Activated CD8-positive, alpha-beta T cell treated with anti-CD3 and anti-CD28 coated beads, Interleukin-2, amount 10 ng/mL, durations not matched to agents 7 days and 5 days (primary cell): ENCODE results near the gene ANP32B. TPM values are rescaled to one million over a fixed set of nuclear protein-coding genes. Genes with fewer than 3 reads are reported as not detected.

ENCODE experiments used
- ATAC-seq: fragments of 150-1000 bp; cut with Tn5 transposase; one replicate; pipeline ENCODE4 v1.10.0; 2021; ENCODE audit warnings: moderate library complexity
- CTCF ChIA-PET: fragments of 350-600 bp; sonication (Branson Sonifier 250); formaldehyde crosslinking; loops from one replicate; lab custom pipeline; 2021; ENCODE audit warnings: antibody characterized with exemption; lab: Charles Lee
- POLR2A ChIA-PET: fragments of 350-600 bp; sonication (Branson Sonifier 250); formaldehyde crosslinking; loops from one replicate; lab custom pipeline; 2021; ENCODE audit warnings: antibody characterized with exemption; lab: Charles Lee
- DNase-seq: peaks from one replicate; pipeline ENCODE4 v3.0.0-alpha.2; 2020
- H3K27ac Mint-ChIP-seq: one replicate; pipeline ENCODE4 v1.8.0; 2021; ENCODE audit warnings: mild to moderate bottlenecking, mixed read lengths
- H3K27me3 Mint-ChIP-seq: one replicate; pipeline ENCODE4 v1.8.0; 2021; ENCODE audit warnings: low read depth, mixed read lengths
- H3K36me3 Mint-ChIP-seq: one replicate; pipeline ENCODE4 v1.8.0; 2021; ENCODE audit warnings: low read depth, mixed read lengths
- H3K4me1 Mint-ChIP-seq: one replicate; pipeline ENCODE4 v1.8.0; 2021; ENCODE audit warnings: low read depth, mixed read lengths
- H3K4me3 Mint-ChIP-seq: one replicate; pipeline ENCODE4 v1.8.0; 2021; ENCODE audit warnings: mild to moderate bottlenecking, mixed read lengths
- H3K9me3 Mint-ChIP-seq: one replicate; pipeline ENCODE4 v1.8.0; 2022; ENCODE audit warnings: mixed read lengths; ENCODE audit not compliant: insufficient read depth
- total RNA-seq, 2 experiments: library from RNA; stranded (reverse); gene quantifications; one replicate each; pipeline ENCODE4 v1.2.3, GENCODE V29; 2021

ANP32B gene
- total RNA-seq, 2 experiments from 2014 or later, result 347 to 354 TPM

DNA sequence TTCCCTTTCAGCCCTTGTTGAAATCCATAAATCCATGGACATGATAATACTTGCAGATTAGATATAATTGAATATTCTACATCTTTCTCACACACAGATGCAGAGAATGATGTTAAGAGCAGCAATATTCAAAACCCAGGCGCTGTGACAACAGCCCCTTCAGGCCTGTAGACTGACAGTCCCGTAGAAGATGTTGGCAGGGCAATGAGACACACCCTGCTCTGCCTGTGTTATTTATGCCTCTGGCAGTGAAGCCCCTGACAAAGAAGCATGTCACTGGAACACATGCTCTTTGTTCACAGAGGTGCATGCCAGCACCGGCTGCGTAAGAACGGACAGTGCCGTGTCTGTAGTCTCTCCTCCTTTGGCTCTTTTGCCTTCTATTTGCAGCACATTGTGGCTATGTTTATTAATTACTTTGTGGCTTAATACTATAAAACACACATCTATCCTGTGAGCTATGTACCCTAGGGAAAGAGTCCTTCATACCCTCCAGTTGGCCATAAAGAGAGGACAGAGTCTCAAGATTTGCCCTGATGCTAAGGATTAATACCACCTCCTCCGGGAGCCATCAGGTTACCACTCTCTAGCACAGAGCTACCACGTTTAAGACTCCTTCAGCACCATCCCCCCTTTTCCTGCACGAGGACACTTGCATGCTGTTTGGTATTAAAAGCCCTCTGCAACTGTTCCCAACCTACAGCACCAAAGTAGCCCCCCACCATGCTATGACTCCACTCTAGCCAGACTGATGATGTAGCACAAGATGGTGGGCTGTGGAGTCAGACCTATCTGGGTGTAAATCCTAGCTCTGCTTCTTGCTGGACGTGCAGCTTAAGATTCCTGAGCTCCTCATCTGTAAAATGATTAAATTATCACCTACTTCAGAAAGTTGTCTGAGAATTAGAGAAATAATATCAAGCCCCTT, 2.0 kb upstream of the ANP32B start:
- CTCF ChIA-PET, result interaction anchor here (0.8 to 4.3 kb wide), 8 partner anchors 10 to 59 kb away, joined by 3 to 58 read pairs (median 5); partner anchors contain the start of genes HEMGN and TRMO
- H3K4me1 Mint-ChIP-seq, result peaks cover 30% of the 10 kb centered on the region
- no peak for ATAC-seq
- H3K36me3 Mint-ChIP-seq, result peaks cover 9% of the 10 kb centered on the region
- no peak overlapping the region for H3K27ac Mint-ChIP-seq
- POLR2A ChIA-PET, result interaction anchor here (0.6 to 10.3 kb wide), 3 partner anchors 59 to 89 kb away, joined by 3 to 110 read pairs (median 3); partner anchors contain the start of genes NANS and TRMO
- H3K4me3 Mint-ChIP-seq, result peak overlapping the region; percentile 84
- no peak for DNase-seq
- no peaks in the 10 kb centered on the region for H3K27me3 Mint-ChIP-seq
- no peaks in the 10 kb centered on the region for H3K9me3 Mint-ChIP-seq

- peaks cover 39% of the 10 kb centered on the region for H3K4me1 Mint-ChIP-seq
- H3K9me3 Mint-ChIP-seq, result no peaks in the 10 kb centered on the region
- CTCF ChIA-PET, result interaction anchor here (0.8 to 4.3 kb wide), 13 partner anchors 10 to 92 kb away, joined by 3 to 58 read pairs (median 5); partner anchors contain the start of genes HEMGN and TRMO
These were observed 1.1 kb upstream of the ANP32B start for GRCh38 chr9:97981846-97982682.

GRCh38 chr9:97983589-97984187, 547 bp downstream of the ANP32B start:
- ChIA-PET CTCF (interaction anchor here (0.9 to 4.3 kb wide), 10 partner anchors 20 to 273 kb away, joined by 3 to 58 read pairs (median 4); partner anchors contain the start of genes HEMGN and TRMO), POLR2A (interaction anchor here (0.7 to 10.3 kb wide), 16 partner anchors 9 to 272 kb away, joined by 3 to 110 read pairs (median 5); partner anchors contain the start of genes NANS, TBC1D2, TRIM14 and TRMO)
- peak overlapping the region; percentile 84 for H3K4me3 Mint-ChIP-seq
- ATAC-seq, result peak; percentile 28
- H3K27me3 Mint-ChIP-seq, result no peaks in the 10 kb centered on the region
- H3K27ac Mint-ChIP-seq, result peak overlapping the region; percentile 95
- H3K9me3 Mint-ChIP-seq, result no peaks in the 10 kb centered on the region
- peaks cover 20% of the 10 kb centered on the region for H3K36me3 Mint-ChIP-seq
- H3K4me1 Mint-ChIP-seq, result peaks cover 54% of the 10 kb centered on the region
- peak; percentile 63 for DNase-seq

More at GRCh38 chr9:97981846-97982682, 1.1 kb upstream of the ANP32B start:
- POLR2A ChIA-PET, result interaction anchor here (0.6 to 10.3 kb wide), 15 partner anchors 10 to 90 kb away, joined by 3 to 110 read pairs (median 4); partner anchors contain the start of genes NANS and TRMO
- Mint-ChIP-seq H3K36me3 (peaks cover 15% of the 10 kb centered on the region), H3K4me3 (peak overlapping the region; percentile 84), H3K27ac (peak overlapping the region; percentile 88), H3K27me3 (no peaks in the 10 kb centered on the region)
- DNase-seq (no peak), ATAC-seq (no peak)

GRCh38 chr9:97984188-97985057, 1.3 kb downstream of the ANP32B start:
- DNase-seq (peak; percentile 78), ATAC-seq (peak; percentile 30)
- no peaks in the 10 kb centered on the region for H3K9me3 Mint-ChIP-seq
- H3K4me3 Mint-ChIP-seq, result peak overlapping the region; percentile 72
- peak overlapping the region; percentile 78 for H3K27ac Mint-ChIP-seq
- CTCF ChIA-PET, result interaction anchor here (0.9 to 4.3 kb wide), 7 partner anchors 13 to 79 kb away, joined by 3 to 58 read pairs (median 4); partner anchors contain the start of gene TRMO
- H3K36me3 Mint-ChIP-seq, result peaks cover 26% of the 10 kb centered on the region
- POLR2A ChIA-PET, result interaction anchor here (0.7 to 10.3 kb wide), 15 partner anchors 9 to 271 kb away, joined by 3 to 110 read pairs (median 5); partner anchors contain the start of genes NANS, TBC1D2, TRIM14 and TRMO
- H3K27me3 Mint-ChIP-seq, result no peaks in the 10 kb centered on the region
- peaks cover 62% of the 10 kb centered on the region for H3K4me1 Mint-ChIP-seq

- ChIA-PET CTCF (interaction anchor here (1.0 to 4.3 kb wide), 5 partner anchors 11 to 84 kb away, joined by 4 to 58 read pairs (median 5); partner anchors contain the start of gene TRMO), POLR2A (interaction anchor here (1.2 to 10.3 kb wide), 6 partner anchors 13 to 271 kb away, joined by 3 to 110 read pairs (median 12); partner anchors contain the start of genes TBC1D2 and TRMO)
- DNase-seq (peak; percentile 57), ATAC-seq (peak; percentile 4)
- peaks cover 26% of the 10 kb centered on the region for H3K36me3 Mint-ChIP-seq
- H3K9me3 Mint-ChIP-seq, result no peaks in the 10 kb centered on the region
- H3K4me1 Mint-ChIP-seq, result peaks cover 64% of the 10 kb centered on the region
- no peaks in the 10 kb centered on the region for H3K27me3 Mint-ChIP-seq
- H3K4me3 Mint-ChIP-seq, result peak overlapping the region; percentile 82
- peak overlapping the region; percentile 95 for H3K27ac Mint-ChIP-seq
These were observed 2.1 kb downstream of the ANP32B start for GRCh38 chr9:97985058-97985861.

DNA sequence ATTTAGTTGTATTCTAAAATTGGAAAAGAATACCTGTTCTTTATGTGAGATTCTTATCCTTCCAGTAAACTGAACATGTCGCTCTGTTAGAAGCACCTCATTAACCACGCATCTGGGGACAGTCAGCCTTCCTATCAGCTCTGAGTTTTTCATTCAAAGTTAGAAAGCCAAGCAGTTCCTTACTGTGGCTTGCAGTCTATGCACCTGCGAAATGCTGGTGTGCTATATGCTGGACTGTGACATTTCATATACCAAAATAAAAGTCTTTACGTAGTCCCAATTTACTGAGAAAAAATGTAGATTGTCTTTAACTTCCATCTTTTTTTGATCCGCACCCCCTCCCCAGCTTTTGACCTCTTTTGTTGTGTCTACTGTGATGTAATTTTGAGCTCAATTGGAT, 4.3 kb downstream of the ANP32B start:
- POLR2A ChIA-PET, result interaction anchor here (0.7 to 10.3 kb wide), 4 partner anchors 9 to 66 kb away, joined by 3 to 110 read pairs (median 4); partner anchors contain the start of gene TRMO
- H3K36me3 Mint-ChIP-seq, result peaks cover 33% of the 10 kb centered on the region
- no peaks in the 10 kb centered on the region for H3K27me3 Mint-ChIP-seq
- DNase-seq, result no peak
- H3K4me1 Mint-ChIP-seq, result peaks cover 71% of the 10 kb centered on the region
- CTCF ChIA-PET, result interaction anchor here (0.9 to 3.1 kb wide), 9 partner anchors 10 to 97 kb away, joined by 3 to 33 read pairs (median 5); partner anchors contain the start of gene TRMO
- peak overlapping the region; percentile 6 for H3K4me3 Mint-ChIP-seq
- no peak for ATAC-seq
- H3K9me3 Mint-ChIP-seq, result no peaks in the 10 kb centered on the region
- peak overlapping the region; percentile 11 for H3K27ac Mint-ChIP-seq

GRCh38 chr9:97990259-97990658, 7.1 kb downstream of the ANP32B start:
- ChIA-PET POLR2A (interaction anchor here (1.3 kb wide), 1 partner anchor 68 kb away, joined by 4 read pairs; the partner anchor contains the start of gene TRMO), CTCF (interaction anchor here (0.6 to 1.1 kb wide), 3 partner anchors 10 to 266 kb away, joined by 3 to 4 read pairs (median 3); no protein-coding TSS in a partner anchor)
- Mint-ChIP-seq H3K27ac (peak overlapping the region; percentile 16), H3K9me3 (no peaks in the 10 kb centered on the region), H3K4me3 (no peak overlapping the region), H3K4me1 (peaks cover 97% of the 10 kb centered on the region), H3K36me3 (peaks cover 51% of the 10 kb centered on the region), H3K27me3 (no peaks in the 10 kb centered on the region)
- ATAC-seq (no peak), DNase-seq (no peak)

DNA sequence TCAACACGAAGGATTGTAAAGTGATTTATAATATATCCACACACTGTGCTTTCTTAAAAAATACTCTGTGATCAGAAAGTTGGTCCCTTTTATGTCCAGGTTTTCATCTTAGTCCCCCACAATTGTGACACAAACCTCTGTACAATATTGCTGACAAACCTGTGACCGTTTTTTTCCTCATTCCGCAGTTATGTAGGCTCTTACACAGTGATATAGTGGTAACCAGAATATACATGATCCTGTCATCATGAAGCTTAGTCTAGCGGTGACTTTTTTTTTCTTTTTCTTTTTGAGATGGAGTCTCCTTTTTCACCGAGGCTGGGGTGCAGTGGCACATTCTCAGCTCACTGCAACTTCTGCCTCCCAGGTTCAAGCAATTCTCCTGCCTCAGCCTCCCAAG, 8.7 kb downstream of the ANP32B start:
- Mint-ChIP-seq H3K4me1 (peaks cover 89% of the 10 kb centered on the region), H3K9me3 (no peaks in the 10 kb centered on the region), H3K36me3 (peaks cover 48% of the 10 kb centered on the region), H3K27me3 (no peaks in the 10 kb centered on the region), H3K27ac (peak overlapping the region; percentile 67), H3K4me3 (peak overlapping the region; percentile 55)
- DNase-seq (no peak), ATAC-seq (no peak)
- ChIA-PET POLR2A (interaction anchor here (0.9 to 1.6 kb wide), 4 partner anchors 9 to 69 kb away, joined by 3 read pairs; partner anchors contain the start of genes ANP32B and TRMO), CTCF (interaction anchor here (0.6 to 3.8 kb wide), 3 partner anchors 12 to 69 kb away, joined by 3 to 21 read pairs (median 3); partner anchors contain the start of gene TRMO)

- ChIA-PET CTCF (interaction anchor here (1.0 to 3.8 kb wide), 5 partner anchors 10 to 69 kb away, joined by 3 to 21 read pairs (median 4); partner anchors contain the start of gene TRMO), POLR2A (interaction anchor here (0.9 to 1.6 kb wide), 4 partner anchors 9 to 70 kb away, joined by 3 read pairs; partner anchors contain the start of genes ANP32B and TRMO)
- peaks cover 89% of the 10 kb centered on the region for H3K4me1 Mint-ChIP-seq
- H3K4me3 Mint-ChIP-seq, result peak overlapping the region; percentile 55
- H3K9me3 Mint-ChIP-seq, result no peaks in the 10 kb centered on the region
- no peaks in the 10 kb centered on the region for H3K27me3 Mint-ChIP-seq
- ATAC-seq, result no peak
- H3K36me3 Mint-ChIP-seq, result peaks cover 52% of the 10 kb centered on the region
- no peak for DNase-seq
- H3K27ac Mint-ChIP-seq, result peak overlapping the region; percentile 67
These were observed 9.1 kb downstream of the ANP32B start for GRCh38 chr9:97992219-97992618.
